ENCODE measurements around the gene IL27RA. TPM values are rescaled to one million over a fixed set of nuclear protein-coding genes. Genes with fewer than 3 reads are reported as not detected.

Gene IL27RA
- total RNA-seq, 1 donor from 2014 or later, result 5.7 TPM

DNA sequence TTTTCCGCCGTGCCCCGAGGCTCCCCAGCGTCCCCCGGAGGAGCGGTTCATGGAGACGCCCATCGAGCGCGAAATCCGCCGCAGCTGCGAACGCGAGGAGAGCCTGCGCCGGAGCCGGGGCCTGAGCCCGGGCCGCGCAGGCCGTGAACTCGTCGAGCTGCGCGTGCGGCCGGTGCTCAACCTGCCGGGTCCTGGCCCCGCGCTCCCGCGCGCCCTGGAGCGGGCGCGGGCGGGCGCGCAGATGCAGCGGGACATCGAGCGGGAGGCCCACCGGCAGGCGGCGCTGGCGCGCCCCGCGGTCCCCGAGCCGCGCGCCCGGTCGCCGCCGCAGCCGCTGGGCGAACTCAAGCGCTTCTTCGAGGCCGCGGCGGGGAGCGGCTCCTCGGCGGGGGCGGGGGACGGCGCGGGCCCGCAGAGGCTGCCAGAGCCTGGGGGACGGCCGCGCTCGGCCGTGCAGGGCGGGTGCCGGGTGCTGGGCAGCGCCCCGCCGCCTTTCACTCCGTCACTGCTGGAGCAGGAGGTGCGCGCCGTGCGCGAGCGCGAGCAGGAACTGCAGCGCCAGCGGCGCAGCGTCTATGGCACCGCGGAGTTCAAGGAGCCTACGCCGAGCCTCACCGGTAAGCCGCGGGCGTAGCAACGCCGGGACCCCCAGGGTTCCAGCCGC, 41.8 kb downstream of the IL27RA start:
- peak; percentile 58 for ATAC-seq
- intact Hi-C loops (cut with DNase I), result no loop called here

DNA sequence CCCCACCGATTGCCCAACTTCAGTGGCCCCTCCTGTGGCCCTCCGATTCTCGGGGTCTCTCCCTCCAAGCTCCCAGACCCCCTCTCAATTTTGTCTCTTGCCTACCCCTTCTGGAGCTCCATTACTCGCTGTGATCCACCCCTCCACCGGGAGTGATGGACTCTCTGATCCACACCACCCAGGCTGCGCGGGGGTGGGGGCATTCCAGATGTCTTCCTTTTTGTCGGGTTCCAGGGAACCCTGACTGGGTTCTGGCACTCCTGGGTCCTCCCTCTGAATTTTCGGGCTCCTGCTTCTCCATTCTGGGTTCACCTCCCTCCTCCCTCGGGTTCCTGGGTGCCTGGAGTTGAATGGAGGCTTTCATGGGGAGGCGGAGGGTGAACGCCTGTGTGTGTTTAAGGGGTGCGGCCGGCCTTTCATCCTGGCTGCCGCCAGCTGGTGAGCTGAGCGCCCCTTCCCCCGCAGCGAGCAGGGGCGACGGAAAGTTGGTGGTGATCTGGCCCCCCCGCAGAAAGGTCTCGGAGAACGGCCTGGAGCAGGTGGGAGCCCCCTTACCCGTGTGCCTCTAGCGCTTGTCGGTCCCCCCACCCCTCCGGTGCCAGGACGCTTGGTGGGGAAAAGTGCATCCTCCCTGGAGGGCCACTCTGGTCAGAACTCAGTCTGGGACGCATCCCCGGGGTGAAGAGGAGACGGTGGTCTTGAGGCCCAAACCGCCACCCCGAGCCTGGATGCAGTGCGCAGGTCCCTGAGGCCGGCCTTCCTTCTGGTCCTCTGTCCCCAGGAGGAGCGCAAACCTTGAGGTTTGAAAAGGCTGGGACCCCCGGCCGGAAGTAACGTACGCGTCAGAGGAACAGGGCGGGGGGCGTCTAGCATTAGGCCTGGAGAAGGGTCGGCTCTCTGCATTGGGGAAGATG, 42.6 kb downstream of the IL27RA start:
- intact Hi-C loops (cut with DNase I), result no loop called here
- peak; percentile 23 for ATAC-seq

More for the DNA sequence above, 41.8 kb downstream of the IL27RA start:
- peak; percentile 83 for DNase-seq (ENCODE audit: low spot score)

DNA sequence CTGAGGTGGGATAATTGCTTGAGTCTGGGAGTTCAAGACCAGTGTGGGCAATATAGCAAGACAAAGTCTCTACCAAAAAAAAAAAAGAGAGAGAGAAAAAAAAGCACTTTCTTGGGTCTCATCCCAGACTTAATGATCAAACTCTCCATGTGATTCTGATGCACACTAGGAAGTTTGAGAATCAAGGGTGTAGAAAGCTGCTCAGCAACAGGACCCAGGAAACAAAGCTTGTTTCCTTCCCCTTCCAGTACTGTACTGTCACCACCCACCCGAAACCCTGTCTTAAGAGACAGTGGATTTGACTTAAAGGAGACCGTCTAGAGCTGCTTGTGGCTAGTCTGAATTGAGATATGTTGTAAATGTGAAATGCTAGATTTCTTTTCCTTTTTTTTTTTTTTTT, 46.8 kb downstream of the IL27RA start:
- intact Hi-C loops (cut with DNase I), result no loop called here
- DNase-seq (ENCODE audit: low spot score) (no peak), ATAC-seq (no peak)

More for the DNA sequence above, 42.6 kb downstream of the IL27RA start:
- no peak for DNase-seq (ENCODE audit: low spot score)

DNA sequence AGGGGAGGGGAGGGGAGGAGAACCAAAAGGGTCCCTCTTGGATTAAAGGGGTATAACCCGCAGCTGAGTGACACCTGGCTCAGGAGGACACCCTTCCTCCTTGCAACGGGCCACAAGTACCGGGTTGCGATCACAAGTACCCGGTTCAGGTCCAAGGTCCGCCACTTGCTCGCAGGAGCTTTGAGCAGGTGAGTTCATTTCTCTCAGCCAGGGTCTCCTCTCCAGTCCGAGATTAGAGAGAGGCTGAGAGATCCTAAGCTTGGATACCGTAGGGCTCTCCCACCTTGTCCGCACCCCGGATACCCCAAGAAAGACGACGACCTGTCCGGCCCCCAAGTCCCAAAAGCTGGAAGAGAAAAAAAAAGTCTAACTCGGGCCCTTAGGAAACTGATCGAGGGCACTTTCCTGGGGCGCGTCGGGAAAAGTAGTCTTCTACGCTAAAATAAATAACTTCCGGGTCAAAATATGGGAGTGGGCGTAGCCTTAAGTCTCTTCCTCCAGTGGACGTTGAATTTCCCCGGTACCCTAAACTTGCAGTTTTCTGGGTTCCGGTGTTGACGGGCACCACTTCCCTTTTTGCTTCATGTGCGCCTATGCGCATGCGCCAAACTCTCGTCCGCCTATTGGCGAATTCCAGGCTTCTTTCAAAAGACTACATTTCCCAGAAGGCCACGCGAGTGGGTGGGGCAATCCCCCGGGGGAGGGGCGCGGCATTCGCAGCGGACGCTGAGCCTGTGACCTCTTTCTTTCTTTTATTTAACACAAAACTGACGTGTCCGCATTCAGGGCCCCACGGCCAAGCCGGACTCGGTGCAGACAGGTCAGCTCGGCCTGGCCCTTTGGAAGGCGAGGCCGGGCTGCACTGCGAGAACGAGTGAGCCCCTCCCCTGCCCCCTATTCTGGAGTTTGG, 49.6 kb downstream of the IL27RA start:
- ATAC-seq, result peak; percentile 97
- DNase-seq (ENCODE audit: low spot score), result peak; percentile 100
- intact Hi-C loops (cut with DNase I), result loop anchor here (10.0 kb wide), 1 partner anchor 54 kb away; the partner anchor contains the start of gene ASF1B

DNA sequence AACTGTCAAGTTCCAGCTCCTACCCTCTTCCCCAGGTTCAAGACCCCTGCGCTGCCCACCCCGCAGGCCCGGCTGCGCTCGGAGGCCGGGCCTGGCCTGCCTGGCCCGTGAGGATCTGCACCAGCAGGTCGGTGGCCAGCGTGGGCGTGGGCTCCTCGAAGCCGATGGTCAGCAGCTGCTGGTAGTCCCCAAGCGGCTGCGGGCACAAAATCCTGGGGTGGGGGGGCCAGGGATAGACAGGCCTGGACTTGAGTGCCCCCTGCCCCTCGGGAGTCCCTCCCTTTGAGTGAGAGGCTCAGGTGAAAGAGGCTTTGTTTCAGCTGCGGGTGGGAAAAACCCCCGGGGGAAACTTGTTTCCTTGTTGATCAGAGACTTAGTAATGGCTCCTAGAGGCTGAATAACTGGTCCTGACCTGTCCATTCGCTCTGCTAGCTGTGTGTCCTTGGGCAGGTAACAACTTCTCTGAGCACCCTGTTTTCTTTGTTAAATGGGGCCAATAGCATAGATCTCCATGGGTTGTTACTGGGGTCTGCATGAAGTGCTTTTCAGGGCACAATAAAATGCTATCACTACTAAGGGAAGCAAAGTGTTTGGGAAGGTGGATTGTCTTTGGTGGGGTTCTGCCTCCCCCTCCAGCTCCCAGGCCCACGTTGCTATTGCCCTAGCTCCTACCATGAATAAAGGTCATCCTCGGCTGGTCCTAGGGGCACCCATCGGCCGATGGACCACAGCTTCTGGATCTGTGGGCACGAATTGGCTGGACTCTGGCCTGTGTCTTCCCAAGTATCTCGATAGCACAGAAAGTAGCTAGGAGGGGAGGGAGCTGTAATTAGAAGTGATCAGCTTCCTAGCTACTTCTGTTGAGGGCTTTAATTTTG, 50.5 kb downstream of the IL27RA start:
- intact Hi-C loops (cut with DNase I), result loop anchor here (10.0 kb wide), 1 partner anchor 53 kb away; the partner anchor contains the start of gene ASF1B
- ATAC-seq (no peak), DNase-seq (ENCODE audit: low spot score) (peak; percentile 81)

DNA sequence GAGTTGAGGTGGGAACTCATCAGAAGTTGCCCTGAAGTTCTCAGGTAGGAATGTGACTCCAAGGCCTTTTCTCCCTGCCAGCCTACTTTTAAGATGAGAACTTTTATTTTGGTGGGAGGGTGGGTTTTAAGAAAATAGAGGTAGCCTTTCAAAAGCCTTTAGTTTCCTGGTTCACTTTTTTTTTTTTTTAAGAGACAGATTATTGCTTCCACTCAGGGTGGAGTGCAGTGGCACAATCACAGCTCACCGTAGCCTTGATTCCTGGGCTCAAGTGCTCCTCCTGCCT, 51.1 kb downstream of the IL27RA start:
- ATAC-seq (no peak), DNase-seq (ENCODE audit: low spot score) (no peak)
- intact Hi-C loops (cut with DNase I), result loop anchor here (10.0 kb wide), 1 partner anchor 52 kb away; the partner anchor contains the start of gene ASF1B

DNA sequence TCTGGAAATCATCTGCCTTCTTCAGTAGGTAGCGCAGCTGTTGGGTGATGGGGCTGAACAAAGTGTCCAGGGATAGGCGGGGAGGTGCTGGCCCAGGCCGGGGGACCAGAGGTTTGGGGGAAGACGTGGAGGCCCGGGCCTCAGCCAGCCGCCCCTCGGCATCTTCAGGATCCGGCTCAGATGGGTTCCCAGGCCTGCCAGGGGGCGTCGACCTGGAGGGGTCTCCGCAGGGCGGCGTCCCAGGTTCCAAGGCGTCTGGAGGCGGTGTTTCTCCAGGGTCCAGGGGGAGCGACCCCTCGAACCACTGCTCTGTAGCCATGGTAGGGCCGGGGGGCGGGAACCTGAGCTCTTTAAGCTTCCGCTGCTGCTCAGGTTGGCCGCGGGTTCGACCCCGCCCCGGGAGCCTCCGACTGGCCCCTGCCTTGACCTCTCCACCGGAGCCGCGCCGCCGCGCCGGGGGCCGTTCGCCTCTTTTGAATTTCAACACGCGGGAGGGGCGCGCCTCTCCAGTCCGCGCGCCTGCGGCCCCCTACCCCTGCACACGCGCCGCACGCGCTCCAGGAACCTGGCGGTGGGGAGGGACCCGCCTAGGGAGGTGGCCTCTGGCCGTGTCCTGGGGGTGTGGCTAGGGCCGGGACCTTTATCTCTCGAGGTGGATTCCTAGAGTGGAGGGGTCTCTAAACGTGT, 53.9 kb downstream of the IL27RA start, which contains the start of gene C19orf67:
Gene C19orf67 (minus strand): TSS at position 475 of the 687 bp plus-strand sequence. CDS start 156 bp downstream, at position 319.
- ATAC-seq (no peak), DNase-seq (ENCODE audit: low spot score) (no peak)
- intact Hi-C loops (cut with DNase I), result loop anchor here (10.0 kb wide), 1 partner anchor 49 kb away; the partner anchor contains the start of gene ASF1B

DNA sequence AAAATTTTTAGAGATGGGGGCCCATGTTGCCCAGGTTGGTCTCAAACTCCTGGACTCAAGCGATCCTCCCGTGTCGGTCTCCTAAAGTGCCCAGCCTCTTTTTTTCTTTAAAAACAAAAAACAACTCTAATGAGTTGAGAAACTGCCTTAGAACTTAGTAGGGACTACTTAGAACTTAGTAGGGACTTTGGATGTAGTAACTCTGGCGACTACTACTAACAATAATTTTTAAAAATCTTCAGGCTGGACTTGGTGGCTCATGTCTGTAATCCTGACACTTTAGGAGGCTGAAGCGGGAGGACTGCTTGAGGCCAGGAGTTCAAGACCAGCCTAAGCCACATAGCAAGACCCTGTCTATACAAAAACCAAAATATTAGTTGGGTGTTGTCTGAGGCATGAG, 54.5 kb downstream of the IL27RA start:
- intact Hi-C loops (cut with DNase I), result loop anchor here (10.0 kb wide), 1 partner anchor 49 kb away; the partner anchor contains the start of gene ASF1B
- DNase-seq (ENCODE audit: low spot score) (no peak), ATAC-seq (no peak)

DNA sequence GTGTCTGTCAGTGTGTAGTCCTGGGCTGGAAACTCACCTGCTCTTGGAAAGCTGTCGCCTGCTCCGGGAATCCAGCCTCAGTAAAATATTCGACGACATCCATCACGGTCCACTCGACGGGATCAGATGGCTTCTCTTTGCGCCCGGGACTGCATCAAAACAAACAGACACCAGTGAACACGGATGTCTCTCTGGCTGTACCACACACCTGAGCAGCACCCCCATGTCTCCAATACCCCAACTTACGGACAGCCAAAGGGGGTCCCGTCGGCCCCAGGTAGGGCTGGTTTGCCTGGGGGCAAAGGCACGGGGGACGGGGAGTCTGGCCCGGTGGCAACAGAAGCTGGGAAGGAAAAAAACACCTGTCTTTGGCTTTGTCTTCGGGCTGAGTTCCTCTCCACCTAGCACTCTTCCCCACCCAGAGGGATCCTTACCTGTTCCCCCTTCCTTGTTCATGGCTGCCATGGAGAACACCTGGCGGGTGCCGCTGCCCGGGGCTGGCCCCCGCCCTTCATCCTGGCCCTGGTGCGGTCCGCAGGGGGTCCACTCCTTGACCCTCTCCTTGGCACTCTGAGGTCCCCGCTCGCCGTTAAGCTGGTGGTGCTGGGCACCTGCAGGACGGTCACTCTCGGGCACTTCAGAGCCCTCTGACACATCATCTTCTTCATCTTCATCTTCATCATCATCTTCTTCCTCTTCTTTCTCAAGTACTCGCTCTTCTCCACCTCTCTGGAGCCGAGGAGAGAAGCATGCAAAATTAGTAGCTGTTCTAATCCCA, 57.3 kb downstream of the IL27RA start:
- DNase-seq (ENCODE audit: low spot score), result no peak
- ATAC-seq, result no peak
- intact Hi-C loops (cut with DNase I), result loop anchor here (10.0 kb wide), 1 partner anchor 46 kb away; the partner anchor contains the start of gene ASF1B

DNA sequence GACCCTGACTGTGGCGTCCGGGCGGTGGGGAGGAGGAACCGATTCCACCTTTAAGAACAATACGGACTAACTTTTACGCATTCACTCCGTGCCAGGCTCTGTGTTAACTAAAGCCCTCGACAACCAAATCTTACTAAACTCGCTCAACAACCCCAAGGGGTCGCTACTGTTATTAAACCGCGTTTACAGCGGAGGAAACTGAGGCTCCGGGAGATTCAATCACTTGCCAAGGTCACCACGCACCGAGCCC, 57.8 kb downstream of the IL27RA start:
- ATAC-seq, result no peak
- intact Hi-C loops (cut with DNase I), result loop anchor here (10.0 kb wide), 1 partner anchor 45 kb away; the partner anchor contains the start of gene ASF1B
- DNase-seq (ENCODE audit: low spot score), result no peak

DNA sequence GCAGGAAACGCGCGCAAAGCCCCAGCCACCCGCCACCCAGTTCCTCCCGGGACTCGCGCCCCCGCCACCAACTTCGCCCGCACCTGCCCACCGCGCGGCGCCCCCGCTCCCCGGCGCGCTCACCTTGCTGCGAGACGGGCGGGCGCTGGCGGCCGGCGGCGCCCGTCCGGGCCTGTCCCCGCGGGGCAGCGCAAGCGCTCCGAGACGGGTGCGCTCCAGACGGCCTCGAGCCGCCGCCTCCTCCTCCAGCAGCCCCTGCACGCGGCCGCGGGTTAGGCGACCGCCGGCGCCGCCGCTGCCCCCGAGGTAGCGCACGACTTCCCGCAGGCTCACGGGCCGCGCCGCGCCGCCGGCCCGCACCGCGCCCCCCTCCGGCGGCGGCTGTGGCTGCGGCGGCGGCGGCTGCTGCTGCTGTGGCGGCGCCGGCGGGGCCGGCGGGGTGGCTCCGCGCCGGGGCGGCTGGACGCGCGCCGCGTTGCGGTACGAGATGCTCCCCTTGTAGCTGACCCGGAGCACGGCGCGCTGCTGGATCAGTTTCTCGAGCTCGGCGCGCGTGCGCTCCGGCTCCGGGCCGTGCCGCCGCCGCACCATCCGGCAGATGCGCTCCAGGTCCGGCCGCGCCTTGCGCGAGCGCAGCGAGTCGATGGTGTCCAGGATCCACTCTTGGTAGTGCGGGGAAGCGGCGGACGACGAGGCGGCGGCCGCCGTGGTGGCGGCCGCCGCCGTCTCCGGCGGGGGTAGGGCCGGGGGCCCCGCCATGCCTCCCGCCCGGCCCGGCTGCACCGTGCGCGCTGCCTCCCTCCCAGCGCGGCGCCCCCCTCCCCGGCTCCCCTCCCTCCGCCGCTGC, 58.3 kb downstream of the IL27RA start:
- intact Hi-C loops (cut with DNase I), result loop anchor here (10.0 kb wide), 1 partner anchor 45 kb away; the partner anchor contains the start of gene ASF1B

DNA sequence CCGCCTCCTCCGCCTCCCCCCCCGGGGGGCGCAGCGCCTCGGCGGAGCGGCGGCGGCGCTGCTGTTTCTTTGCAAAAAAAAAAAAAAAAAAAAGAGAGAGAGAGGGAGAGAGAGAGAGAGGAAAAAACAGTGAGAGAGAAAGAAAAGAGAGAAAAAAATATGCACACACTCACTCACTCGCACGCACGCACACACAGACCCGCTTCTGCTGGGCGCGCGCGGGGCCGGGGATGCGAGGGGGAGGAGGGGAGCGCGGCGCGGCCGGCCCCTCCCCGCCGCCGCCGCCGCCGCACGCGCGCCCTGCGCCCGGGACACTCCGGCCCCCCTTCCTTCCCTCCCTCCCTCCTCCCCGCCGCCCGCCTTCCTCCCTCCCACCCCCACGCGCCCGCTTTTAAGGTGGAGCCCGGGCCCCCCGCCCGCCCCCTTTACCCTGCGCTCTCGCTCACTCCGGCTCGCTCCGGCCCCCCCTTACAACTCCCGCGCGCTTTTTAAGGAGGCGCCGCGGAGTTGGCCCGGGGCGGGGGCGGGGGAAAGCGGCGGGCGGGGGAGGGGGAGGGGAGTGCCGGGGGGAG, 59.0 kb downstream of the IL27RA start, which contains the start of gene SAMD1:
Gene SAMD1 (minus strand): TSS at position 243 of the 572 bp plus-strand sequence.
- intact Hi-C loops (cut with DNase I), result no loop called here
- DNase-seq (ENCODE audit: low spot score), result peak; percentile 93
- peak; percentile 79 for ATAC-seq

More for the DNA sequence above, 58.3 kb downstream of the IL27RA start:
- no peak for ATAC-seq
- DNase-seq (ENCODE audit: low spot score), result no peak

DNA sequence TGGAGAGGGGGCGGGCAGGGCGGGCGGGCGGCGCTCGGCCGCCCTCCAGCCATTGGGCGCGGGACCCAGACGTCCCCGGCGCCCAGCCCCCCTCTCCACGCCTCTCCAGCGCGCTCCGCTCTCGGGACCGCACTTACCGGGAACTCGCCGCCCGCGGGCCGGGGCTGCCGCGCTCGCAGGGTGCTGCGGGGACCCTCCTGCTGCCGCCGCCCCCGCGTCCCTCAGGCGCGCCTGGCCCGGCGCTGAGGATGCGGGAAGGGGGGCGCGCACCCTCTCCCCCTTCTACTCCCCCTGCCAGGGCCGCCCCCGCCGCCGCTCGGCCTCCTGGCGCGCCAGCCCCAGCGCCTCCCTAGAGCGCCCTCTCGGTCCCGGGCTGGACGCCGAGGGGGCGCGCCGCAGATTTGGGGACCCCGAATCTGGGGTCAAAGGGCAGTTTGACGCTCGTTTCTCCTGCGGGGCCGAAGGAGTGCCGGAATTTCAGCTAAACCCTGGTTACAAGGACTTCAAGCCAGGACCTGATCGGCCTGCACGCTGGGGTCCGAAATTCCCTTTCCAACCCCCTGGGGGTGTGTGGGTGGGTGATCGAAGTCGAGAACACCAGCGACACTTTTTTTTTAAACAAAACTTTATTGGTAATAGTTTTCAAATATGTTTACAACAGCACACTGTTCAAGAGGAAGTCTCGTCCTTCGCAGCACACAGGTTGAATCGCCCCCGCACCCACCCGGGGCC, 59.7 kb downstream of the IL27RA start:
- DNase-seq (ENCODE audit: low spot score), result peak; percentile 89
- intact Hi-C loops (cut with DNase I), result no loop called here
- peak; percentile 80 for ATAC-seq

DNA sequence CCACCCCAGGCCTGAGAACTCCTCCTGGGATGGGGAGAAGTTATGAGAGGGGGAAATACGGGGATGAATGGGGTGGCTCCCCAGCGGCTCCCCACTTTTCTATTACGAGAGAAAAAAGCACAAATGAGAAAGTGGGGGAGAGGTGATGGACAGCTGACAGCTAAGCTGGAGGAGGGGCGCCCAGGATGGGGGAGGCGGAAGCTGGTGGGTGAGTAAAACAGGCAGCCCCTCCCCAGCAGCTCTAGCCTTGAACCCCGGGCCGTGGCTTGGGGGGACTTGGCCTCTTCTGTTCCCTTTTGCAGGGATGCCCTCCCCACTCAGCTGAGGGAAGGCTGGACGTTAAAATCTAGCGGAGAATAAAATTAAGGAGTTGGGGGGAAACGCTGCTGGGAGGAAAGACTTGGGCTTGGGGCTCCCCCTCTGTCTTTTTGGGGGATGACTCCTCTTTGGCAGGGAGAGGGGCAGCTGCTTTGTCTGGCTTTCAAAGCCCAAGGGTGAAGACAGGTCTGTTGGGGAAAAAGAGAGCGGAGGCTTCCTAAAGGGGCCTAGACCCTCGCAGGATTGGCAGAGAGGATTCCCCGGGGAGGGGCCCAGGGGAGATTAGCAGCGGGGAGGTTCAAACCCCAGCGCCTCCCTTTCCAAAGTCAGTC, 60.4 kb downstream of the IL27RA start:
- intact Hi-C loops (cut with DNase I), result no loop called here
- DNase-seq (ENCODE audit: low spot score) (no peak), ATAC-seq (peak; percentile 15)

Data from sciatic nerve (tissue), 2 donors.